ENCODE measurements around the gene RBFOX2.
"Not testable (repeated sequence)": the region's sequence is repeated elsewhere in the genome, so short reads cannot be mapped to it uniquely, and the experiment has no call there.

RBFOX2 gene

GRCh38 chr22:36064358-36064757, 35.7 kb upstream of the RBFOX2 start:
- Histone ChIP-seq H3K27me3 (replicated peaks; ENCODE audit: control insufficient read depth, insufficient read depth, low read length) (no peaks in the 10 kb centered on the region), H3K4me3 (replicated peaks; ENCODE audit: low read depth, low read length) (no peak overlapping the region), H3K36me3 (ENCODE audit: control insufficient read depth, insufficient read depth, low read length) (no peaks in the 10 kb centered on the region)
- TF ChIP-seq CTCF (IDR thresholded peaks at IDR 0.05; ENCODE audit: insufficient read depth, low read length, poor library complexity, severe bottlenecking): no peak
- no peak for DNase-seq (ENCODE audit: extremely low read depth, insufficient read length)

GRCh38 chr22:36056980-36057379, 28.4 kb upstream of the RBFOX2 start:
- TF ChIP-seq CTCF (IDR thresholded peaks at IDR 0.05; ENCODE audit: insufficient read depth, low read length, poor library complexity, severe bottlenecking): no peak
- DNase-seq (ENCODE audit: extremely low read depth, insufficient read length): no peak
- H3K4me3 ChIP-seq (replicated peaks; ENCODE audit: low read depth, low read length): no peak overlapping the region
- H3K36me3 ChIP-seq (ENCODE audit: control insufficient read depth, insufficient read depth, low read length): no peaks in the 10 kb centered on the region
- no peaks in the 10 kb centered on the region for H3K27me3 ChIP-seq (replicated peaks; ENCODE audit: control insufficient read depth, insufficient read depth, low read length)

- Histone ChIP-seq H3K36me3 (ENCODE audit: control insufficient read depth, insufficient read depth, low read length) (no peaks in the 10 kb centered on the region), H3K4me3 (replicated peaks; ENCODE audit: low read depth, low read length) (no peak overlapping the region), H3K27me3 (replicated peaks; ENCODE audit: control insufficient read depth, insufficient read depth, low read length) (no peaks in the 10 kb centered on the region)
- TF ChIP-seq CTCF (IDR thresholded peaks at IDR 0.05; ENCODE audit: insufficient read depth, low read length, poor library complexity, severe bottlenecking): no peak
- no peak for DNase-seq (ENCODE audit: extremely low read depth, insufficient read length)
Measured at GRCh38 chr22:36055376-36056295, 27.0 kb upstream of the RBFOX2 start.

- H3K27me3 ChIP-seq (replicated peaks; ENCODE audit: control insufficient read depth, insufficient read depth, low read length); DNase-seq (ENCODE audit: extremely low read depth, insufficient read length); H3K36me3 ChIP-seq (ENCODE audit: control insufficient read depth, insufficient read depth, low read length); H3K4me3 ChIP-seq (replicated peaks; ENCODE audit: low read depth, low read length): not testable (repeated sequence)
Measured at GRCh38 chr22:36054446-36054845, 25.8 kb upstream of the RBFOX2 start.

- Histone ChIP-seq H3K27me3 (replicated peaks; ENCODE audit: control insufficient read depth, insufficient read depth, low read length) (no peaks in the 10 kb centered on the region), H3K4me3 (replicated peaks; ENCODE audit: low read depth, low read length) (no peak overlapping the region), H3K36me3 (ENCODE audit: control insufficient read depth, insufficient read depth, low read length) (no peaks in the 10 kb centered on the region)
- DNase-seq (ENCODE audit: extremely low read depth, insufficient read length): no peak
- no peak for TF ChIP-seq CTCF (IDR thresholded peaks at IDR 0.05; ENCODE audit: insufficient read depth, low read length, poor library complexity, severe bottlenecking)
Measured at GRCh38 chr22:36053242-36054147, 24.9 kb upstream of the RBFOX2 start.

GRCh38 chr22:36052505-36052941, 23.9 kb upstream of the RBFOX2 start:
- no peak for DNase-seq (ENCODE audit: extremely low read depth, insufficient read length)
- Histone ChIP-seq H3K36me3 (ENCODE audit: control insufficient read depth, insufficient read depth, low read length) (no peaks in the 10 kb centered on the region), H3K27me3 (replicated peaks; ENCODE audit: control insufficient read depth, insufficient read depth, low read length) (no peaks in the 10 kb centered on the region), H3K4me3 (replicated peaks; ENCODE audit: low read depth, low read length) (no peak overlapping the region)
- no peak for TF ChIP-seq CTCF (IDR thresholded peaks at IDR 0.05; ENCODE audit: insufficient read depth, low read length, poor library complexity, severe bottlenecking)
